Measurements from ENCODE around the gene MAST4.

Gene MAST4

GRCh38 chr5:67094476-67095300, 498.5 kb downstream of the MAST4 start:
- DNase-seq (ENCODE audit: insufficient read length): no peak
- peak; percentile 9 for FAIRE-seq
- TF ChIP-seq POLR2A (IDR thresholded peaks at IDR 0.05; ENCODE audit: low read depth, low read length): no peak
- no peak for TF ChIP-seq POLR2AphosphoS5 (IDR thresholded peaks at IDR 0.05; ENCODE audit: low read depth, low read length)
- no peak for TF ChIP-seq TAF1 (IDR thresholded peaks at IDR 0.05; ENCODE audit: borderline replicate concordance, low read depth, low read length)

DNA sequence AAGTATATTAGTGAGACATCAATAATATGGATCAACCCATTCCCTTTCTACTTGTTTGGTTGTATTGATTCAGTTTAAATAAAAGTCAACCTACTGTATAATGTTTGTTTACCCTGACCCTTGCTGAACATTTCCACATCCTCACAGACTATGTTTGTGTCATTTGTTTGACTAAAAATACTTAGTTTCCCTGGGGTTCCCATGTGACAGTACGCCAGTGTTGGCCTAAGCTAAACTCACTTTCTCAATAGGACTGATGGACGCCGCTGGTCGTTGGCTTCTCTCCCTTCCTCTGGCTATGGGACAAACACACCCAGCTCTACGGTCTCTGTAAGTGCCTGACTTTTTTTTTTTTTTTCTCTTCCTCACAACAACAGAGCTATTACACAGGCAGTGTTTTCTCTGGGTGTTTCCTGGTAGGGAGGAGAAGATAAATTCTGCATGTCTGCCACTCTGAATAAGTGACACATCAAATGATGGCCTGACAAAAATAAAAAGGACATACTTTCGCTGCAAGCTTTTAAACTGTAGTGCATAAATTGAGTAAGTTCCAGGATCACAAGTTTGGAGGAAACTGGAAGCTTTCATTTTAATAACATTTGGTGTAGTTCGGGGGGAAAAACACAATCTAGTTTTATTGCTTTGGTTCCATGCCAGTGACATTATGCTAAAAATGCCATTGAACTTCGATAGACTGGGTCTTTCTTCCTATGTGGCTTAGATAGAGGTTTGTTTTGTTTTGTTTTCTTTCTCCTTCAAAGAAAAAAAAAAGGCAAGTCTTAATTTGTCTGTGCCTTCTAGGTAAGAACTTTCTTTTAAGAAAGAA, 499.4 kb downstream of the MAST4 start:
- DNase-seq (ENCODE audit: insufficient read length) (no peak), FAIRE-seq (no peak)
- no peak for TF ChIP-seq TAF1 (IDR thresholded peaks at IDR 0.05; ENCODE audit: borderline replicate concordance, low read depth, low read length)
- no peak for TF ChIP-seq POLR2A (IDR thresholded peaks at IDR 0.05; ENCODE audit: low read depth, low read length)
- TF ChIP-seq POLR2AphosphoS5 (IDR thresholded peaks at IDR 0.05; ENCODE audit: low read depth, low read length): no peak

GRCh38 chr5:67098656-67099055, 502.5 kb downstream of the MAST4 start:
- no peak for FAIRE-seq

GRCh38 chr5:67100301-67100700, 504.1 kb downstream of the MAST4 start:
- FAIRE-seq (no peak), DNase-seq (ENCODE audit: insufficient read length) (no peak)
- no peak for TF ChIP-seq POLR2A (IDR thresholded peaks at IDR 0.05; ENCODE audit: low read depth, low read length)
- no peak for TF ChIP-seq TAF1 (IDR thresholded peaks at IDR 0.05; ENCODE audit: borderline replicate concordance, low read depth, low read length)
- no peak for TF ChIP-seq POLR2AphosphoS5 (IDR thresholded peaks at IDR 0.05; ENCODE audit: low read depth, low read length)

More at GRCh38 chr5:67098656-67099055, 502.5 kb downstream of the MAST4 start:
- TF ChIP-seq POLR2AphosphoS5 (IDR thresholded peaks at IDR 0.05; ENCODE audit: low read depth, low read length): no peak
- TF ChIP-seq TAF1 (IDR thresholded peaks at IDR 0.05; ENCODE audit: borderline replicate concordance, low read depth, low read length): no peak
- no peak for DNase-seq (ENCODE audit: insufficient read length)

DNA sequence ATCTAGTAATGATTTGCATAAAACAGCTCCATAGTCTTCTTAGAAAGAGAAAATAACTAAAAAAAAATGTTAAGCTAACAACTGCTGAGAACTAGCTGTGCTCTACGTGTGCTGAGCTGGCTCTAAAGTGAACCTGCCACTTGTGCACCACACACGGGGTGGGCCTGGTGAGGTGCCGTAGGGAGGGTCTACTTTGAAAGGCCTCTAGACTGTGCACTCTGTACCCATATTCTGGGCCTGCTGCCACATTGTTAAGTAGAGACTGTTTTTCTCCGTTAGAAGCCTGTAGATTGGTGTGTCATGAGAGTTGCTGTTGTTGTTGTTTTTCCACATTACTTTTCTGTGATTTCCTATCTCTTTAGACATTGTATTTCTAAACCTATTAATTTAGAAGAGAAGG, 506.5 kb downstream of the MAST4 start:
- DNase-seq (ENCODE audit: insufficient read length) (no peak), FAIRE-seq (no peak)
- TF ChIP-seq POLR2AphosphoS5 (IDR thresholded peaks at IDR 0.05; ENCODE audit: low read depth, low read length): no peak
- no peak for TF ChIP-seq POLR2A (IDR thresholded peaks at IDR 0.05; ENCODE audit: low read depth, low read length)
- no peak for TF ChIP-seq TAF1 (IDR thresholded peaks at IDR 0.05; ENCODE audit: borderline replicate concordance, low read depth, low read length)

- TF ChIP-seq POLR2A (IDR thresholded peaks at IDR 0.05; ENCODE audit: low read depth, low read length) (no peak), POLR2AphosphoS5 (IDR thresholded peaks at IDR 0.05; ENCODE audit: low read depth, low read length) (no peak), TAF1 (IDR thresholded peaks at IDR 0.05; ENCODE audit: borderline replicate concordance, low read depth, low read length) (no peak)
- FAIRE-seq: no peak
Measured at GRCh38 chr5:67104859-67105258, 508.7 kb downstream of the MAST4 start.

GRCh38 chr5:67105270-67105669, 509.1 kb downstream of the MAST4 start:
- DNase-seq (ENCODE audit: insufficient read length) (no peak), FAIRE-seq (no peak)
- TF ChIP-seq POLR2AphosphoS5 (IDR thresholded peaks at IDR 0.05; ENCODE audit: low read depth, low read length): no peak

More at GRCh38 chr5:67104859-67105258, 508.7 kb downstream of the MAST4 start:
- no peak for DNase-seq (ENCODE audit: insufficient read length)

- DNase-seq (ENCODE audit: insufficient read length) (no peak), FAIRE-seq (no peak)
- no peak for TF ChIP-seq POLR2A (IDR thresholded peaks at IDR 0.05; ENCODE audit: low read depth, low read length)
- no peak for TF ChIP-seq POLR2AphosphoS5 (IDR thresholded peaks at IDR 0.05; ENCODE audit: low read depth, low read length)
- no peak for TF ChIP-seq TAF1 (IDR thresholded peaks at IDR 0.05; ENCODE audit: borderline replicate concordance, low read depth, low read length)
Measured at GRCh38 chr5:67106626-67107342, 510.6 kb downstream of the MAST4 start.

- FAIRE-seq: no peak
- TF ChIP-seq TAF1 (IDR thresholded peaks at IDR 0.05; ENCODE audit: borderline replicate concordance, low read depth, low read length) (no peak), POLR2A (IDR thresholded peaks at IDR 0.05; ENCODE audit: low read depth, low read length) (no peak), POLR2AphosphoS5 (IDR thresholded peaks at IDR 0.05; ENCODE audit: low read depth, low read length) (no peak)
- no peak for DNase-seq (ENCODE audit: insufficient read length)
Measured at GRCh38 chr5:67111779-67112178, 515.6 kb downstream of the MAST4 start.

- TF ChIP-seq POLR2A (IDR thresholded peaks at IDR 0.05; ENCODE audit: low read depth, low read length) (no peak), TAF1 (IDR thresholded peaks at IDR 0.05; ENCODE audit: borderline replicate concordance, low read depth, low read length) (no peak), POLR2AphosphoS5 (IDR thresholded peaks at IDR 0.05; ENCODE audit: low read depth, low read length) (no peak)
- DNase-seq (ENCODE audit: insufficient read length): no peak
- no peak for FAIRE-seq
Measured at GRCh38 chr5:67115246-67115645, 519.1 kb downstream of the MAST4 start.

DNA sequence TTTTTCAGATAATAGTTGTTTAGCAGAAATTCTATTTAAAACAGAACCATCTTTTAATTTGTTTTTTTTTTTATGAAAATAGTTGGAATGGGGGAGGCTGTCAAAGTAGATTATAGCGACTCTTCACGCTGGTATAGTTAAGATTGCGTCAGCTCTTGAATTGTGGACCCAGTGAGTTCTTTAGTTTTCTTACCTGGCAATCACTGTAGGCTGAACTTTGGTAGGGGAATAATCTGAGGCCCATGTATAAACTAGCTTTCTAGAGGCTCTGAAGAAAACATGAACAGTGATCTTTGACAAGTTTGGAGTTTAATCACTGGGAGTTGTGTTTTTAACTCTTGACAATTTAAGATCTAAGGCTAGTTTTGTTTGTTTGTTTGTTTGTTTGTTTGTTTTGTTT, 519.6 kb downstream of the MAST4 start:
- DNase-seq (ENCODE audit: insufficient read length) (no peak), FAIRE-seq (no peak)
- TF ChIP-seq TAF1 (IDR thresholded peaks at IDR 0.05; ENCODE audit: borderline replicate concordance, low read depth, low read length): no peak
- TF ChIP-seq POLR2A (IDR thresholded peaks at IDR 0.05; ENCODE audit: low read depth, low read length): no peak
- no peak for TF ChIP-seq POLR2AphosphoS5 (IDR thresholded peaks at IDR 0.05; ENCODE audit: low read depth, low read length)

Data from GM12892 (cell line).